Lower leg skin (tissue), 3 donors: Measurements from ENCODE around the gene TRIM9.

ENCODE experiments used
- POLR2A ChIP-seq, 2 donors: fragments of 450-650 bp; IDR thresholded peaks; one replicate each; pipeline ENCODE4 v1.6.1; 2016 to 2017; ENCODE audit warnings: antibody characterized with exemption in 2 of 2, mild to moderate bottlenecking in 1 of 2, moderate library complexity in 1 of 2
- TF ChIP-seq, protein P1 (sequence below), 3 donors: fragments of 450-650 bp; IDR thresholded peaks; one replicate each; pipeline ENCODE4 v1.5.1; 2016; ENCODE audit warnings: antibody characterized with exemption in 3 of 3, mild to moderate bottlenecking in 3 of 3, moderate library complexity in 2 of 3

DNA sequence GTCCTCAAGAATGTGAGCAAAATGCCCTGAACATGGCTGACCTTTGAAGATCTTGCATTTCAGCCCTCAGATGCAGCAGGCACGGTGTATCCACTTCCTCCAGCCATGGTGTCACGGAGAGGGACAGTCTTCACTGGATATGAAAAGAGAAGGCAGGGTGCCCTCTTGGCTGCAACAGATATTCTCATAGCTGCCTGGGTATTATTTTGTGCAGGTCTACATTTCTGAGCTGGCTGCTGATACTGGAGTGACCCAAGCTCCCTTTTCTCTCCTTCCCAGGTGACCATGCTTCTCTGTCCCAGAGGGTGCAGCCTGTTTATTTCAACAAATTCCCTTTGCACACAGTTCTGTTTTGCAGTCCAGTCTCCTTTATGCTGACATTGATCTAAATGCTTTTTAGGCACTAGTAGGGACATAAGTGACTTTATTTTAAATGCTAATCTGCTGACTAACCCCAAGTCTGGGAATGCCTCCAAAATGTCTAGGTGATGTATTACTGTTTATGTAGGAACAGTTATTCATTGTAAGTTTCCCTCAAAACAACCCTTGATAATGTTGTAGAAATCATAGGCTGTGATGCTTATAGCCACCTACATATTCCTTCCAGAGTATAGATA lies 133.2 kb downstream of the TRIM9 start:
- no peak for TF ChIP-seq POLR2A (IDR thresholded peaks at IDR 0.05)
- TF ChIP-seq, protein P1, sequence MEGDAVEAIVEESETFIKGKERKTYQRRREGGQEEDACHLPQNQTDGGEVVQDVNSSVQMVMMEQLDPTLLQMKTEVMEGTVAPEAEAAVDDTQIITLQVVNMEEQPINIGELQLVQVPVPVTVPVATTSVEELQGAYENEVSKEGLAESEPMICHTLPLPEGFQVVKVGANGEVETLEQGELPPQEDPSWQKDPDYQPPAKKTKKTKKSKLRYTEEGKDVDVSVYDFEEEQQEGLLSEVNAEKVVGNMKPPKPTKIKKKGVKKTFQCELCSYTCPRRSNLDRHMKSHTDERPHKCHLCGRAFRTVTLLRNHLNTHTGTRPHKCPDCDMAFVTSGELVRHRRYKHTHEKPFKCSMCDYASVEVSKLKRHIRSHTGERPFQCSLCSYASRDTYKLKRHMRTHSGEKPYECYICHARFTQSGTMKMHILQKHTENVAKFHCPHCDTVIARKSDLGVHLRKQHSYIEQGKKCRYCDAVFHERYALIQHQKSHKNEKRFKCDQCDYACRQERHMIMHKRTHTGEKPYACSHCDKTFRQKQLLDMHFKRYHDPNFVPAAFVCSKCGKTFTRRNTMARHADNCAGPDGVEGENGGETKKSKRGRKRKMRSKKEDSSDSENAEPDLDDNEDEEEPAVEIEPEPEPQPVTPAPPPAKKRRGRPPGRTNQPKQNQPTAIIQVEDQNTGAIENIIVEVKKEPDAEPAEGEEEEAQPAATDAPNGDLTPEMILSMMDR (IDR thresholded peaks at IDR 0.05): no peak
